ENCODE data around the gene PLEKHA5. TPM values are rescaled to one million over a fixed set of nuclear protein-coding genes. Genes with fewer than 3 reads are reported as not detected.
"Not testable (repeated sequence)": the region's sequence is repeated elsewhere in the genome, so short reads cannot be mapped to it uniquely, and the experiment has no call there.

The PLEKHA5 gene
- total RNA-seq, 1 experiment from 2014 or later: 4.6 TPM

DNA sequence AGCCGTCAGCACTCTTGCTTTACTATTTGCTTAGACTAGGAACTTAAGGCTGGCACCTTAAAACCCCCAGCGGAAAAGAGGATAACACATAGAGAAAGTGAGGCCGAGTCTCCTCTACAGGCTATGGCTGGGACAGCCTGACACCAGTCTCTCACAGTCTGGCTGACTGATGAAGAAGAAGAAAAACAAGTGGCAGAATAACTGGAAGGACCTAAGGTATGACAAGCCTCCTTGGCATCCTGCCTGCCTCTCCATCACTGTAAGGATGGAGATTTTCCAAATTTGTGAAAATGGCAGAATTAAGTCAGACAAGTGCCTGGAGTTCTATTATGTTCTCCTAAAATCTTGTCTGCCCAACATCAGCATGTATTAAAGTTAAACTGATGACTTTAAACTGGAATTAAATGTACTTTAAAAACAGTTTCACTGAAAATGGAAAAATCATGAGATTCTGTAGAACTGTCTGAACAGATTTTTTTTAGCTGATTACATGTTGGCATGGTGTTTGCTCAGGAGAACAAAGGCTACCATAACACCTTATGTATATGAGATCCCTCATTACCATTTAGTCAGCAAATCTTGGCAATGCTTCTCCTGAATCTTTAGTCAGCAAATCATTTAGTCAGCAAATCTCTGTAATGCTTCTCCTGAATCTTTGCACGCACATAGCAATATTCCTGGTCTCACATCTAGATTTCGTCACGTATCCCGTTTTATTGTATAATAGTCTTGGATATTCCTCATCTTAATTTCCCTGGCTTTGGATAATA, 169.5 kb downstream of the PLEKHA5 start:
- Histone ChIP-seq H3K9me3 (no peaks in the 10 kb centered on the region), H3K36me3 (no peaks in the 10 kb centered on the region), H3K27me3 (no peaks in the 10 kb centered on the region), H3K4me3 (no peak overlapping the region)
- no peak for DNase-seq

DNA sequence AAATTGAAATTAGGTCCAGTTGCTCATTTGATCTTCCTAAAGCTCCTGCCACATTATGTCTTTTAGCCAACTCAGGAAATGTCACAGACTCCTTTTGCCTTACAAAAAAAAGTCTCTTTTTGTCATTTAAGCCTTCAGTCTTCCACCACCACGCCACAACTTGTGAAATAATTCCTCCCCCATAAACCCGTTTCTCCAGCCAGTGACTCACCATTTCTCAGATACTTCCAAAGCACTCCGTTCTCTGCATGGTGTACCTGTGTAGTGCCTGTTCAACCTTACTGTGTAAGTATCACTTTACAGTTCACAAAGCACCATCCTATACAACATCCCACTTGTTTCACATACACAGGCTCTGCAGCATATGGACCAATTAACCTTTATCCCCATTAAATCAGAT, 170.2 kb downstream of the PLEKHA5 start:
- no peak for DNase-seq
- Histone ChIP-seq H3K27me3 (no peaks in the 10 kb centered on the region), H3K36me3 (no peaks in the 10 kb centered on the region), H3K4me3 (no peak overlapping the region), H3K9me3 (no peaks in the 10 kb centered on the region)

DNA sequence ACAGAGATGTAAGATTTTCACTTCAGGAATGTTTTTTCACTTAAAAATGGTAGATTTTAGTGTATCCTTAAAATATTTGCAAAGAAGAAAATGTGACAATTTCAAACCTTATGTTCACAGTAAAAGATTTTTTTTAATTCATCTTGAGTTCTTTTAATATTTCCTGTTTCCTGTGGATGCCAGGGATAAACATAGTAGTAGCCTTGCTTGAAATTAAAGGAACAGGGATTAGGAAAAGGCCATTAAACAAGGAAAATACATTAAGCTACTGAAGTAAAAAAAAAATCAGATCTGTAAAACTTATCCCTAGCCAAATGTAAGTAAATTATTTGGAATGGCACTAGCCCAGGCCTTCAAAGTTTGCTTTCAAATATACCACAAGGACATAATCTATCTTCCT, 171.7 kb downstream of the PLEKHA5 start:
- Histone ChIP-seq H3K4me3 (no peak overlapping the region), H3K36me3 (no peaks in the 10 kb centered on the region), H3K9me3 (no peaks in the 10 kb centered on the region), H3K27me3 (no peaks in the 10 kb centered on the region)
- no peak for DNase-seq

DNA sequence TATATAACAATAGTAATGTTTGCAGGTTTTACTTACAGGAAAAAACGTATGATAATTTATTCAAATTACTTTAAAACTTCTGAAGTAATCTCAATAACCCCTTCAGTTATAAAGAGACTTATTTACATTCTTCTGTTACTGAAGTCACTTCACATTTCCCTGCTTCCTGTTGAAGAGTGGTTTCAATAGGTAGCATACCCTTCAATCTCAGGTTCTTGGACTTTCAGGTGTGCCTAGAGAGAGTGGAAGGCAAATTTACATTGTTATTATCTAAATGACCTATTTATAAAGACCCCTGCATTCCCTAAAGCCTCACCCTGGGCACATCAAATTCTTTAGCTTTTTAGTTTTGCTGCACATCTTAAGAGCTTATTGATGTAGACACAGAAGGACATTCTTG, 172.2 kb downstream of the PLEKHA5 start:
- Histone ChIP-seq H3K27me3 (no peaks in the 10 kb centered on the region), H3K36me3 (no peaks in the 10 kb centered on the region), H3K9me3 (no peaks in the 10 kb centered on the region), H3K4me3 (no peak overlapping the region)
- DNase-seq: no peak

DNA sequence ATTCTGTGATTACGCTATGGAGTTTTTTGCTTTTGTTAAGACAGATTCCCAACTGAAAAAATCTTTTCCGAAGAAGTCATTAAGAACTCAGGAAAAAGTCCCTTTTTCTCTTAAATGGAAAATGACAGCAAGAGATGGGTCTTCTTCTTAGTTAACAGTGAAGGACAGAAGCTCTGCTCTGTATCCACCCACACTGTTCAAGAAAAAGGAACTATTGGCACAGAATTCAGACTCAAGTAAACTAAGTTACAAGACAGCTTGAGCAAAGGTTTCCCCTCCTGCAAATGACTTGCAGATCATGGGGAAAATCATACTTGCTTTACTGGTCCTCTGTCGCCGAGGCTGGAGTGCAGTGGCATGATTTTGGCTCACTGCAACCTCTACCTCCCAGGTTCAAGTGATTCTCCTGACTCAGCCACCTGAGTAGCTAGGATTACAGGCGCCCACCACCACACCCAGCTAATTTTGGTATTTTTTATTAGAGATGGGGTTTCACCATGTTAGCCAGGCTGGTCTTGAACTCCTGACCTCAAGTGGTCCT, 172.6 kb downstream of the PLEKHA5 start:
- H3K9me3 ChIP-seq: no peaks in the 10 kb centered on the region
- no peak for DNase-seq
- H3K4me3 ChIP-seq: no peak overlapping the region
- no peaks in the 10 kb centered on the region for H3K36me3 ChIP-seq
- H3K27me3 ChIP-seq: no peaks in the 10 kb centered on the region

DNA sequence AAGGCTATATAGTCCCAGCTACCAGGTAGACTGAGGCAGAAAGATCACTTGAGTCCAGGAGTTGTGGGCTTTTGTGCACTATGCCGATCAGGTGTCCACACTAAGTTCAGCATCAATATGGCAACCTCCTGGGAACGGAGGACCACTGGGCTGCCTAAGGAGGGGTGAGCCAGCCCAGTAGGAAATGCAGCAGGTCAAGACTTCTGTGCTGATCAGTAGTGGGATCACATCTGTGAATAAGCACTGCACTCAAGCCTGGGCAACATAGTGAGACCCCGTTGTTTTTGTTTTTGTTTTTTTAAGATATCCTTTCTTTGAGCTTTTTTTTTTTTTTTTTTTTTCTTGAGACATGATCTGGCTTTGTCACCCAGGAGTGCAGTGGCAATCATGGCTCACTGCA, 174.0 kb downstream of the PLEKHA5 start:
- no peaks in the 10 kb centered on the region for H3K27me3 ChIP-seq
- no peak overlapping the region for H3K4me3 ChIP-seq
- no peaks in the 10 kb centered on the region for H3K36me3 ChIP-seq
- H3K9me3 ChIP-seq: no peaks in the 10 kb centered on the region
- no peak for DNase-seq

DNA sequence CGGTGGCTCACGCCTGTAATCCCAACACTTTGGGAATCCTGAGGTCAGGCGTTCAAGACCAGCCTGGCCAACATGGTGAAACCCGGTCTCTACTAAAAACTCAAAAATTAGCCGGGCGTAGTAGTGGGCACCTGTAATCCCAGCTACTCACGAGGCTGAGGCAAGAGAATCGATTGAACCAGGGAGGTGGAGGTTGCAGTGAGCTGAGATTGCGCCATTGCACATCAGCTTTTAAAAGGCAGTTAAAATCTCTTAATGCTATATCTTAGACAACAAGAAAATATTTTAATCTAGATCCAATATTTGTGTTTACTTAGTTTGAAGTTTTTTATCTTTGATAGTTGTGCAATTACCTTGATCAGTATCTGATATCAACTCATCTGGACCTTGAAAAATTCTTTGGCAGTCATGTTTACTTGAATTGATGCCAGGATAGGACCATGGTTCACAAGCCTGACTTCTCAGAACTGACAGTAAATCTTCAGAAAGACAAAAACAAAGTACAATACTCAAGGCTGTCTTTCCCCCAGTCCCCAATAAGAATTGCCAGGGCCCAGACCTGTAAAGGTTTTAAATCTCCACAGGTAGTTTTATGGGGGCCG, 174.7 kb downstream of the PLEKHA5 start:
- no peak for DNase-seq
- Histone ChIP-seq H3K4me3 (no peak overlapping the region), H3K36me3 (no peaks in the 10 kb centered on the region), H3K27me3 (no peaks in the 10 kb centered on the region), H3K9me3 (no peaks in the 10 kb centered on the region)

DNA sequence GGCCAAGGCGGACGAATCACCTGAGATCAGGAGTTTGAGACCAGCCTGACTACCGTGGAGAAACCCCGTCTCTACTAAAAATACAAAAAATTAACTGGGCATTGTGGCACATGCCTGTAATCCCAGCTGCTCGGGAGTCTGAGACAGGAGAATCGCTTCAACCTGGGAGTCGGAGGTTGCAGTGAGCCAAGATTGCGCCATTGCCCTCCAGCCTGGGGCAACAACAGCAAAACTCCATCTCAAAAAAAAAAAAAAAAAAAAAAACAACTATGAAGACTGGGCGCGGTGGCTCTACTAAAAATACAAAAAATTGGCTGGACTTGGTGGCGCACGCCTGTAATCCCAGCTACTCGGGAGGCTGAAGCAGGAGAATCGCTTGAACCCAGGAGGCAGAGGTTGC, 176.1 kb downstream of the PLEKHA5 start:
- H3K9me3 ChIP-seq, H3K4me3 ChIP-seq, DNase-seq, H3K36me3 ChIP-seq, H3K27me3 ChIP-seq: not testable (repeated sequence)

DNA sequence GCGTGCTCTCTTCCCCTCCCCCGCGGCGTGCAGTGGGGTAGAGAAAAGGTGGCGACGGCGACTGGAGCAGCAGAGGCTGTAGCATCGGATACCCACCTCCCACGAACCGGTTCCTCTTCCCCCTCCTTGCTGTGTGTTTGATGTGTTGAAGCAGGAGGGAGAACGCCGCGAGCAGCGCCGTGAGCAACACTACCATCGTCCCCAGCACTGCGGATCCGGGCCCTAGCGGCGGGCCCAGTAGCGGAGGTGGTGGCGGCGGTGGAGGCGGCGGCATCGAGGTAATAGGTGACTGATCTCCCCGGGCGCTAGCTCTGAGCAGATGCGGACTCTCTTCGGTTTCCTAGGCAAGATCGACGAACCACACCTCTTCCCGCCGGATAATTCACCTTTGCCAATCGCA, 176.8 kb downstream of the PLEKHA5 start:
- Histone ChIP-seq H3K27me3 (no peaks in the 10 kb centered on the region), H3K9me3 (no peaks in the 10 kb centered on the region), H3K4me3 (no peak overlapping the region), H3K36me3 (no peaks in the 10 kb centered on the region)
- no peak for DNase-seq

DNA sequence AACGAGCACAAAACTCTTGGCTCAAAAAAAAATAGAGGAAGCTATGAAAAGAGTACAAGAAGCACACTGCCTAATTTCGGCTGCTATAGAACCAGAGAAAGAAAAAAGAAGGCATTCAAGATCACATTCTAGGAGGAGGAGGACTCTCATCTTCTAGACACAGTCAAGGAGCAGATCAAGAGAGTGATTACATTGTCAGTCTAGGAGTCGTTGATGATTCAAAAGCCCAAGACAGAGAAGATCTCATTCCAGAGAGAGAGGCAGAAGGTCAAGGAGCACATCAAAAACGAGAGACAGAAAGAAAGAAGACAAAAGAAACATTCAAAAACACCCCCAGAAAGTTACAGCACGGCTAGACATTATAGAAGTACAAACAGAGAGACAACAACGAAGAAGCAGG, 177.9 kb downstream of the PLEKHA5 start:
- Histone ChIP-seq H3K27me3 (no peaks in the 10 kb centered on the region), H3K36me3 (no peaks in the 10 kb centered on the region), H3K4me3 (no peak overlapping the region), H3K9me3 (no peaks in the 10 kb centered on the region)
- no peak for DNase-seq

DNA sequence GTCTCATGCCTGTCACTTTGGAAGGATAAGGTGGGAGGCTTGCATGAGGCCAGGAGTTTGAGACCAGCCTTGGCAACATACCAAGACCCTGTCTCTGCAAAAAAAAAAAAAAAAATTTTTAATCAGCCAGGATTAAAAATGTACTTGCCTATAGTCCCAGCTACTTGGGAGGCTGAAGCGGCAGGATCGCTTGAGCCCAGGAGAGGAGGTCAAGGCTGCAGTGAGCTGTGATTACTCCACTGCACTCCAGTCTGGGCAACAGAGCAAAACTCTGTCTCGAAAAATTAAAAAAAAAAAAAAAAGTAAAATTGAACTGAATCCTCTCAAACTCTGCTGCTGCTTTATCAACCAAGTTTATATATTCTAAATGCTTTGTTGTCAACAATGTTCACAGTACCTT, 181.6 kb downstream of the PLEKHA5 start:
- no peak for DNase-seq
- H3K4me3 ChIP-seq: no peak overlapping the region
- no peaks in the 10 kb centered on the region for H3K27me3 ChIP-seq
- no peaks in the 10 kb centered on the region for H3K36me3 ChIP-seq
- H3K9me3 ChIP-seq: no peaks in the 10 kb centered on the region

DNA sequence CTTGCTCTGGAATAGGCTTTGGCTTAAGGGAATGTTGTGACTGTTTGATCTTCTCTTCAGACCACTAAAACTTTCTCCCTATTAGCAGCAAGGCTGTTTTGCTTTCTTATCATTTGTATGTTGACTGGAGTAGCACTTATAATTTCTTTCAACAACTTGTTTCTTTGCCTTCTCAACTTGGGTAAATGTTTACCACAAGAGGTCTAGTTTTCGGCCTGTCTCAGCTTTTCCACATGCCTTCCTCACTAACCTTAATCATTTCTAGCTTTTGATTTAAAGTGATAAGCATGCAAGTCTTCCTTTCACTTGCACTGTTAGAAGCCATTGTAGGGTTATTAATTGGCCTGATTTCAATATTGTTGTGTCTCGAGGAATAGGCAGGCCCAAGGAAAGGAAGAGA, 183.1 kb downstream of the PLEKHA5 start:
- no peak for DNase-seq
- H3K27me3 ChIP-seq: no peaks in the 10 kb centered on the region
- H3K36me3 ChIP-seq: no peaks in the 10 kb centered on the region
- H3K4me3 ChIP-seq: no peak overlapping the region
- no peaks in the 10 kb centered on the region for H3K9me3 ChIP-seq

DNA sequence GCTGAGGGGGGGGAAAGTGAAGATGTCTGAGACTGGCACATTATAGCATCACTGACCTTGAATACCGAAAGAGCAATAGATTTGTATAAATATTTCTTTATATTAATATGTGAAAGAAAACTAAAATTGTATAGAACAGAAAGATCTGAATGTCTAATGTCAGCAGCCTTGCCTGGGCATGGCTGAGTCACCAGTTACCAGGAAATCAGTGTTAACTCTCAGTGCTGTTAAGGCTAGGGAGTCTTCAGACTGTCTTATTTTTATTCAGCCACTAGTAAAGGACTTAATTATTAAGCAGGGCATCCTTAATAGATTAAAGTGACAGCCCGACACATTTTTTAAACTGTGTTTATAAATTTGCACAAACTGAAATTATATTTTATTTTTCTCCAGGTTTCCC, 186.9 kb downstream of the PLEKHA5 start:
- no peaks in the 10 kb centered on the region for H3K9me3 ChIP-seq
- no peak overlapping the region for H3K4me3 ChIP-seq
- DNase-seq: no peak
- no peaks in the 10 kb centered on the region for H3K36me3 ChIP-seq
- no peaks in the 10 kb centered on the region for H3K27me3 ChIP-seq

DNA sequence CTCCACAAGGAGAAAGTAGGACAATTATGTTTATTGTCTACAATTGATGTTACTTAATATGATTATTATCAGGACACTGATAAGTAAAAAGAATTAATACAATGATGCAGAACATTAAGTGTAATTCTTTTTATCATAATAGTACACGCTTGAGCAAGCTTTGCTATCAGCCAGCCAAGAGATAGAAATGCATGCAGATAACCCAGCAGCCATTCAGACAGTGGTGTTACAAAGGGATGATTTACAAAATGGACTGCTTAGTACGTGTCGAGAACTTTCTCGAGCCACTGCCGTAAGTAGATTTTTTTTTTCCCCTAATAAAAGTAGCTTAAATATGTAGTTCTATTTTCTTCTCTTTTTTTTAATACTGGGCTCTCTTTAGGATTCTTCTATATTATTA, 192.8 kb downstream of the PLEKHA5 start:
- no peaks in the 10 kb centered on the region for H3K36me3 ChIP-seq
- no peaks in the 10 kb centered on the region for H3K27me3 ChIP-seq
- no peak for DNase-seq
- 0 out of 2 replicates have a peak, but pooled peaks cover 3% of the 10 kb centered on the region for H3K9me3 ChIP-seq
- H3K4me3 ChIP-seq: no peak overlapping the region

DNA sequence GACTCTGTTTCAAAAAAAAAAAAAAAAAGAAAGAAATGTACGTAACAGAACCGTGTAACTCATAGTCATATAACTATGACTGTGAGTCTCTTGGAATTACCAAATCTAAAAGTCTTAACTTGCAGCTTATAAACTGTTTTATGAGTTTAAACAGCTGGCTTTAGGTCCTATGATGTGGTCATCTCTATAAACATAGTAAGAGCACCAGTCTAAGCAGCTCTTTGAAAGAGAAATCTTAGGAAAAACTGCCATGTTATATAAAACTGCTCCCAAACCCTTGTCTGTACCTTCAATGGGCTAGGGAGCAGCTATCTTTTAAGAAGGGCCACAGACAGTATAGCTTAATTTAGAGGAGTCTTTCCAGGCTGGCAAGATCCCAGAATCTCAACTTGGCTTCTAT, 194.3 kb downstream of the PLEKHA5 start:
- H3K27me3 ChIP-seq: no peaks in the 10 kb centered on the region
- no peaks in the 10 kb centered on the region for H3K36me3 ChIP-seq
- DNase-seq: no peak
- H3K4me3 ChIP-seq: no peak overlapping the region
- 0 out of 2 replicates have a peak, but pooled peaks cover 3% of the 10 kb centered on the region for H3K9me3 ChIP-seq

DNA sequence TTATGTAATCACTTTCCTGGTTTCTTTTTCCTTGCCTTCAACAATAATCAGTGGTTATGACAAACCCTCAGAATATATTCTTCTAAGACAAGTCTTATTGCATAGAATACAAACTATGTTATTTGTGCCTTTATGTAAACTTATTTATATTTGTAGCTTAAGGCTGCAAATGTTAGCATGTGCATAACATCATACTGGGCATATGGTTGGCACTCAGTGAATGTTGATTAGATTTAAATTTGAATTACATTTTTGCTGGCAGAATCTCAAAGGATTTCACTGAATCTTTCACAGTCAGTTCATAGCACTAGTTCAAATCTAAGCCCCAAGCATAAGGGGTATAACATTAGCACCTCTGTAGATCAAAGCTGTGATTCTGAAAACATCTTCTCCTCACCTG, 196.6 kb downstream of the PLEKHA5 start:
- 0 out of 2 replicates have a peak, but pooled peaks cover 3% of the 10 kb centered on the region for H3K9me3 ChIP-seq
- no peak for DNase-seq
- H3K36me3 ChIP-seq: no peaks in the 10 kb centered on the region
- H3K4me3 ChIP-seq: no peak overlapping the region
- no peaks in the 10 kb centered on the region for H3K27me3 ChIP-seq

DNA sequence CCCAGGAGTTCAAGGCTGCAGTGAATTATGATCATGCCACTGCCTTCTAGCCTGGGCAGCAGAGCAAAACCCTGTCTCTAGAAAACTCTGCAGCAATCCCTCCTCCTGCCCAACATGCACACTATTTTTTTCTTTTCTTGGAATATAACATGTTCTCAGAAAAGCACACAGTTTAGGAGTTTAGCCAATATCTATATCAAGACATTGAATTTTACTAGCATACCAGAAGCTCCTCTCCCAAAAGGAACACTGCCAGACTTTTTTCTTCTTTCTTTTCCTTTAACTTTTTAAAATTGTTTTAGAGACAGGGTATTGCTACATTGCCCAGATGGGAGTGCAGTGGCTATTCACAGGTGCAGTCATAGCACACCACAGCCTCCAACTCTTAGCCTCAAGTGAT, 202.7 kb downstream of the PLEKHA5 start:
- Histone ChIP-seq H3K4me3 (no peak overlapping the region), H3K36me3 (no peaks in the 10 kb centered on the region), H3K27me3 (no peaks in the 10 kb centered on the region), H3K9me3 (no peaks in the 10 kb centered on the region)
- no peak for DNase-seq

DNA sequence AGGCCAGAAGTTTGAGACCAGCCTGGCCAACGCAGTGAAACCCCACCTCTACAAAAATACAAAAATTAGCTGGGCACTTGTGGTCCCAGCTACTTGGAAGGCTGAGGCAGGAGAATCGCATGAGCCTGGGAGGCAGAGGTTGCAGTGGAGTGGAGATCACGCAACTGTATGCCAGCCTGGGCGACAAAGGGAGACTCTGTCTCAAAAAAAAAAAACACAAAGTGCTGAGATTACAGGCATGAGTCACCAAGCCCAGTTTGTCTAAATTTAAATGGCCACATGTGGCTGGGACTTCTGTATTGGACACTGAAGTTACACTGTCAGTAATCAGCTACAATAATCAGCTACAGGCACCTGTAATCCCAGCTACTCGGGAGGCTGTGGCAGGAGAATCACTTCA, 208.9 kb downstream of the PLEKHA5 start:
- Histone ChIP-seq H3K27me3 (no peaks in the 10 kb centered on the region), H3K36me3 (no peaks in the 10 kb centered on the region; the same call in 1 of the 2 replicates), H3K4me3 (no peak overlapping the region), H3K9me3 (peaks cover 10% of the 10 kb centered on the region)
- DNase-seq: no peak
